ENCODE results near the gene TNPO3.

GRCh38 chr7:128955981-128956380 is 98.9 kb downstream of the TNPO3 start:
- no peak for TF ChIP-seq FOXJ3 (CRISPR knock-in tag; IDR thresholded peaks at IDR 0.05)
- TF ChIP-seq CTCF (IDR thresholded peaks at IDR 0.05): no peak

Data from SK-N-SH (cell line).